ENCODE measurements around the gene IBA57. TPM values are rescaled to one million over a fixed set of nuclear protein-coding genes. Genes with fewer than 3 reads are reported as not detected.

IBA57 gene
- polyA plus RNA-seq, 2 donors, result 1.5 to 3.5 TPM

- peak overlapping the region in 1 of 2 donors; percentile 71 for H3K27ac ChIP-seq (ENCODE audit: low read depth in 2 of 2, low read length in 1 of 2)
Measured at GRCh38 chr1:228161362-228161761, 4.2 kb upstream of the IBA57 start.

GRCh38 chr1:228161866-228162265 lies 3.7 kb upstream of the IBA57 start:
- H3K27me3 ChIP-seq (ENCODE audit: control insufficient read depth in 1 of 2, insufficient read depth in 2 of 2, low read length in 2 of 2), result no peaks in the 10 kb centered on the region
- H3K4me1 ChIP-seq (ENCODE audit: control insufficient read depth in 2 of 2, insufficient read depth in 2 of 2, low read length in 1 of 2), result peaks cover 20 to 26% of the 10 kb centered on the region in 2 donors
- peak overlapping the region; percentile 36 to 71 for H3K27ac ChIP-seq (ENCODE audit: low read depth in 2 of 2, low read length in 1 of 2)
- no peak overlapping the region for H3K4me3 ChIP-seq (ENCODE audit: low read depth in 1 of 2, low read length in 2 of 2)
- H3K36me3 ChIP-seq (ENCODE audit: control insufficient read depth in 2 of 2, insufficient read depth in 2 of 2, low read length in 1 of 2), result no peaks in the 10 kb centered on the region
- H3K9me3 ChIP-seq (ENCODE audit: control insufficient read depth in 2 of 2, insufficient read depth in 1 of 2, low read depth in 1 of 2, low read length in 1 of 2), result no peaks in the 10 kb centered on the region
- 79 to 80% methylated on average over 9 of the region's 9 CpGs for WGBS, 2 donors

More at GRCh38 chr1:228161362-228161761, 4.2 kb upstream of the IBA57 start:
- Histone ChIP-seq H3K27me3 (ENCODE audit: control insufficient read depth in 1 of 2, insufficient read depth in 2 of 2, low read length in 2 of 2) (no peaks in the 10 kb centered on the region), H3K4me3 (ENCODE audit: low read depth in 1 of 2, low read length in 2 of 2) (no peak overlapping the region), H3K36me3 (ENCODE audit: control insufficient read depth in 2 of 2, insufficient read depth in 2 of 2, low read length in 1 of 2) (no peaks in the 10 kb centered on the region), H3K4me1 (ENCODE audit: control insufficient read depth in 2 of 2, insufficient read depth in 2 of 2, low read length in 1 of 2) (peaks cover 20 to 26% of the 10 kb centered on the region in 2 donors), H3K9me3 (ENCODE audit: control insufficient read depth in 2 of 2, insufficient read depth in 1 of 2, low read depth in 1 of 2, low read length in 1 of 2) (no peaks in the 10 kb centered on the region)
- WGBS, 2 donors, result 28 to 33% methylated on average over 6 to 7 of the region's 7 CpGs

GRCh38 chr1:228162286-228163006 lies 3.2 kb upstream of the IBA57 start:
- peak overlapping the region; percentile 36 to 95 for H3K27ac ChIP-seq (ENCODE audit: low read depth in 2 of 2, low read length in 1 of 2)

GRCh38 chr1:228163007-228163753 lies 2.4 kb upstream of the IBA57 start:
- Histone ChIP-seq H3K4me1 (ENCODE audit: control insufficient read depth in 2 of 2, insufficient read depth in 2 of 2, low read length in 1 of 2) (peaks cover 20 to 24% of the 10 kb centered on the region in 2 donors), H3K4me3 (ENCODE audit: low read depth in 1 of 2, low read length in 2 of 2) (no peak overlapping the region), H3K27me3 (ENCODE audit: control insufficient read depth in 1 of 2, insufficient read depth in 2 of 2, low read length in 2 of 2) (no peaks in the 10 kb centered on the region), H3K36me3 (ENCODE audit: control insufficient read depth in 2 of 2, insufficient read depth in 2 of 2, low read length in 1 of 2) (no peaks in the 10 kb centered on the region), H3K27ac (ENCODE audit: low read depth in 2 of 2, low read length in 1 of 2) (peak overlapping the region; percentile 44 to 95), H3K9me3 (ENCODE audit: control insufficient read depth in 2 of 2, insufficient read depth in 1 of 2, low read depth in 1 of 2, low read length in 1 of 2) (no peaks in the 10 kb centered on the region)
- WGBS, 2 donors, result 34 to 42% methylated on average over 28 to 30 of the region's 30 CpGs

More at GRCh38 chr1:228162286-228163006, 3.2 kb upstream of the IBA57 start:
- H3K27me3 ChIP-seq (ENCODE audit: control insufficient read depth in 1 of 2, insufficient read depth in 2 of 2, low read length in 2 of 2), result no peaks in the 10 kb centered on the region
- H3K4me3 ChIP-seq (ENCODE audit: low read depth in 1 of 2, low read length in 2 of 2), result no peak overlapping the region
- H3K36me3 ChIP-seq (ENCODE audit: control insufficient read depth in 2 of 2, insufficient read depth in 2 of 2, low read length in 1 of 2), result no peaks in the 10 kb centered on the region
- WGBS, 2 donors, result 21 to 23% methylated on average over 14 of the region's 14 CpGs
- H3K9me3 ChIP-seq (ENCODE audit: control insufficient read depth in 2 of 2, insufficient read depth in 1 of 2, low read depth in 1 of 2, low read length in 1 of 2), result no peaks in the 10 kb centered on the region
- H3K4me1 ChIP-seq (ENCODE audit: control insufficient read depth in 2 of 2, insufficient read depth in 2 of 2, low read length in 1 of 2), result peaks cover 20 to 26% of the 10 kb centered on the region in 2 donors

GRCh38 chr1:228163776-228164519 lies 1.7 kb upstream of the IBA57 start:
- no peaks in the 10 kb centered on the region for H3K27me3 ChIP-seq (ENCODE audit: control insufficient read depth in 1 of 2, insufficient read depth in 2 of 2, low read length in 2 of 2)
- peaks cover 20 to 23% of the 10 kb centered on the region in 2 donors for H3K4me1 ChIP-seq (ENCODE audit: control insufficient read depth in 2 of 2, insufficient read depth in 2 of 2, low read length in 1 of 2)
- WGBS, 2 donors, result 92 to 93% methylated on average over 10 of the region's 10 CpGs
- no peaks in the 10 kb centered on the region for H3K36me3 ChIP-seq (ENCODE audit: control insufficient read depth in 2 of 2, insufficient read depth in 2 of 2, low read length in 1 of 2)
- peak overlapping the region; percentile 2 to 95 for H3K27ac ChIP-seq (ENCODE audit: low read depth in 2 of 2, low read length in 1 of 2)
- H3K4me3 ChIP-seq (ENCODE audit: low read depth in 1 of 2, low read length in 2 of 2), result no peak overlapping the region
- no peaks in the 10 kb centered on the region for H3K9me3 ChIP-seq (ENCODE audit: control insufficient read depth in 2 of 2, insufficient read depth in 1 of 2, low read depth in 1 of 2, low read length in 1 of 2)

GRCh38 chr1:228164561-228165371 lies 838 bp upstream of the IBA57 start:
- no peaks in the 10 kb centered on the region for H3K27me3 ChIP-seq (ENCODE audit: control insufficient read depth in 1 of 2, insufficient read depth in 2 of 2, low read length in 2 of 2)
- peaks cover 19 to 22% of the 10 kb centered on the region in 2 donors for H3K4me1 ChIP-seq (ENCODE audit: control insufficient read depth in 2 of 2, insufficient read depth in 2 of 2, low read length in 1 of 2)
- H3K9me3 ChIP-seq (ENCODE audit: control insufficient read depth in 2 of 2, insufficient read depth in 1 of 2, low read depth in 1 of 2, low read length in 1 of 2), result no peaks in the 10 kb centered on the region
- 47 to 55% methylated on average over 20 of the region's 20 CpGs for WGBS, 2 donors
- peak overlapping the region; percentile 91 to 95 for H3K27ac ChIP-seq (ENCODE audit: low read depth in 2 of 2, low read length in 1 of 2)
- H3K4me3 ChIP-seq (ENCODE audit: low read depth in 1 of 2, low read length in 2 of 2), result peak overlapping the region; percentile 47 to 49
- H3K36me3 ChIP-seq (ENCODE audit: control insufficient read depth in 2 of 2, insufficient read depth in 2 of 2, low read length in 1 of 2), result no peaks in the 10 kb centered on the region

GRCh38 chr1:228166170-228166936 lies 749 bp downstream of the IBA57 start:
- Histone ChIP-seq H3K4me3 (ENCODE audit: low read depth in 1 of 2, low read length in 2 of 2) (peak overlapping the region; percentile 60 to 87), H3K27ac (ENCODE audit: low read depth in 2 of 2, low read length in 1 of 2) (peak overlapping the region; percentile 98 to 100), H3K27me3 (ENCODE audit: control insufficient read depth in 1 of 2, insufficient read depth in 2 of 2, low read length in 2 of 2) (no peaks in the 10 kb centered on the region), H3K9me3 (ENCODE audit: control insufficient read depth in 2 of 2, insufficient read depth in 1 of 2, low read depth in 1 of 2, low read length in 1 of 2) (no peaks in the 10 kb centered on the region), H3K36me3 (ENCODE audit: control insufficient read depth in 2 of 2, insufficient read depth in 2 of 2, low read length in 1 of 2) (no peaks in the 10 kb centered on the region), H3K4me1 (ENCODE audit: control insufficient read depth in 2 of 2, insufficient read depth in 2 of 2, low read length in 1 of 2) (peaks cover 11 to 18% of the 10 kb centered on the region in 2 donors)
- 11 to 13% methylated on average over 19 to 26 of the region's 26 CpGs for WGBS, 2 donors

- H3K36me3 ChIP-seq (ENCODE audit: control insufficient read depth in 2 of 2, insufficient read depth in 2 of 2, low read length in 1 of 2), result peaks cover 0 to 1% of the 10 kb centered on the region in 2 donors
- H3K27me3 ChIP-seq (ENCODE audit: control insufficient read depth in 1 of 2, insufficient read depth in 2 of 2, low read length in 2 of 2), result no peaks in the 10 kb centered on the region
- peaks cover 0 to 2% of the 10 kb centered on the region in 2 donors for H3K9me3 ChIP-seq (ENCODE audit: control insufficient read depth in 2 of 2, insufficient read depth in 1 of 2, low read depth in 1 of 2, low read length in 1 of 2)
- H3K27ac ChIP-seq (ENCODE audit: low read depth in 2 of 2, low read length in 1 of 2), result no peak overlapping the region
- no peak overlapping the region for H3K4me3 ChIP-seq (ENCODE audit: low read depth in 1 of 2, low read length in 2 of 2)
- H3K4me1 ChIP-seq (ENCODE audit: control insufficient read depth in 2 of 2, insufficient read depth in 2 of 2, low read length in 1 of 2), result no peaks in the 10 kb centered on the region
- WGBS, 2 donors, result 80 to 84% methylated on average over 12 of the region's 12 CpGs
Measured at GRCh38 chr1:228168563-228169270, 3.1 kb downstream of the IBA57 start.
